Measurements from ENCODE around the gene IMPDH1.
"Not testable (repeated sequence)": the region's sequence is repeated elsewhere in the genome, so short reads cannot be mapped to it uniquely, and the experiment has no call there.

Gene IMPDH1

GRCh38 chr7:128409596-128410450, at the start of gene IMPDH1:
Gene IMPDH1, minus strand, starts transcription at chr7:128409982. Its CDS starts 81 bp downstream, at chr7:128409901.
- DNase-seq, result peak; percentile 90 to 92

GRCh38 chr7:128459394-128459878, 49.7 kb upstream of the IMPDH1 start:
- peak; percentile 43 to 47 for DNase-seq

- DNase-seq, result no peak
Measured at GRCh38 chr7:128458956-128459355, 49.2 kb upstream of the IMPDH1 start.

GRCh38 chr7:128457385-128457784, 47.6 kb upstream of the IMPDH1 start:
- DNase-seq, result not testable (repeated sequence)

- no peak for DNase-seq
Measured at GRCh38 chr7:128456255-128456725, 46.5 kb upstream of the IMPDH1 start.

GRCh38 chr7:128455543-128456254, 45.9 kb upstream of the IMPDH1 start, which contains the start of gene HILPDA:
Gene HILPDA, plus strand, starts transcription at chr7:128455878. Its CDS starts 1,391 bp downstream, at chr7:128457269.
- peak; percentile 92 to 95 for DNase-seq

- DNase-seq, result no peak
Measured at GRCh38 chr7:128454808-128455542, 45.2 kb upstream of the IMPDH1 start.

- DNase-seq, result no peak
Measured at GRCh38 chr7:128453836-128454804, 44.3 kb upstream of the IMPDH1 start.

GRCh38 chr7:128452552-128452951, 42.8 kb upstream of the IMPDH1 start:
- no peak for DNase-seq

GRCh38 chr7:128450913-128451312, 41.1 kb upstream of the IMPDH1 start:
- no peak for DNase-seq

GRCh38 chr7:128450409-128450808, 40.6 kb upstream of the IMPDH1 start:
- no peak for DNase-seq

GRCh38 chr7:128448751-128449302, 39.0 kb upstream of the IMPDH1 start:
- no peak for DNase-seq

GRCh38 chr7:128447941-128448564, 38.3 kb upstream of the IMPDH1 start:
- DNase-seq, result no peak

- no peak for DNase-seq
Measured at GRCh38 chr7:128446306-128446705, 36.5 kb upstream of the IMPDH1 start.

GRCh38 chr7:128443831-128444600, 34.2 kb upstream of the IMPDH1 start:
- DNase-seq, result no peak

- DNase-seq, result no peak
Measured at GRCh38 chr7:128442356-128442755, 32.6 kb upstream of the IMPDH1 start.

- no peak for DNase-seq
Measured at GRCh38 chr7:128437426-128438332, 27.9 kb upstream of the IMPDH1 start.

GRCh38 chr7:128435327-128435686, 25.5 kb upstream of the IMPDH1 start:
- no peak for DNase-seq
